Measurements from ENCODE around the gene CARD9.

DNA sequence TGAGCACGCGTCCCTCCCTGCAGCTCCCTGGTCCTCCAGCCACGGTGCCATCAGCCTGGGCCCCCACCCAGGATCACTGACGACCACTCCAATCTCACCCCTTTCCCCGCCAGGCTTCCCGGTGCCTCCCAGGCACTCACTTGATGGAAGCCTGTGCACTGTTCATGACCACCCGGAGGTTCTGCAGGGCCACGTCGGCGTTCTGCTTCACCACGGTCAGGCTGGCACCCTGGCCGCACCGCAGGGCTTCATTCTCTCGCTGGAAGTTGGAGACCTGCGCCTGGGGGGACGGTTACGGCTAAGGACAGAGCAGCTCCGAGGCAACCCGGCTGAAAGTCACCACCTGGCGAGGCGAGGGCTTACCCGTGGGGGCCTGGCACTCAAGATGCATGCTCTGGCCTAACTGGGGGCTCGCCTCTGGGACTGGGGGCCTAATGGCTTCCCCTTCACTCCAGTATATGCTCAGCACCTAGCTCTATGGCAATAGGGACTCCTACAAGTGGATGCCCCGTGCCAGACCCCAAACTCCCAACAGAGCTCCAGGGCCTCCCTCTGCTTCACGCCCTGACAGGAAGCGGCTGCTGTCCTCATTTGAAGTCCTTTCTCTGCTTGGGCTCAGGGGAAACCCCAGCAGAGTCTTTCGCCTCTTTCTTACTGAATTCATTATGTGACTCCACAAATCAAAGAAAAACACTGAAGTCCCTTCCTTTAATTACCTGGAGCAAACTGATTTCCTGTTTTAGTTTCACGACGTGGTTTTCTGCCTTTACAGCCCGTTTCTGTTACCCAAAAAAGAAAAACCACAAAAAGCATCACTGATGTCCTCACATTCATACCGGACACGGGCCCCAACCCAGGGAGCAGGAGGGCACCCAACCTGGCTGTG, 30.7 kb upstream of the CARD9 start:
- TF ChIP-seq, protein P1, sequence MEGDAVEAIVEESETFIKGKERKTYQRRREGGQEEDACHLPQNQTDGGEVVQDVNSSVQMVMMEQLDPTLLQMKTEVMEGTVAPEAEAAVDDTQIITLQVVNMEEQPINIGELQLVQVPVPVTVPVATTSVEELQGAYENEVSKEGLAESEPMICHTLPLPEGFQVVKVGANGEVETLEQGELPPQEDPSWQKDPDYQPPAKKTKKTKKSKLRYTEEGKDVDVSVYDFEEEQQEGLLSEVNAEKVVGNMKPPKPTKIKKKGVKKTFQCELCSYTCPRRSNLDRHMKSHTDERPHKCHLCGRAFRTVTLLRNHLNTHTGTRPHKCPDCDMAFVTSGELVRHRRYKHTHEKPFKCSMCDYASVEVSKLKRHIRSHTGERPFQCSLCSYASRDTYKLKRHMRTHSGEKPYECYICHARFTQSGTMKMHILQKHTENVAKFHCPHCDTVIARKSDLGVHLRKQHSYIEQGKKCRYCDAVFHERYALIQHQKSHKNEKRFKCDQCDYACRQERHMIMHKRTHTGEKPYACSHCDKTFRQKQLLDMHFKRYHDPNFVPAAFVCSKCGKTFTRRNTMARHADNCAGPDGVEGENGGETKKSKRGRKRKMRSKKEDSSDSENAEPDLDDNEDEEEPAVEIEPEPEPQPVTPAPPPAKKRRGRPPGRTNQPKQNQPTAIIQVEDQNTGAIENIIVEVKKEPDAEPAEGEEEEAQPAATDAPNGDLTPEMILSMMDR (IDR thresholded peaks at IDR 0.05), result no peak
- TF ChIP-seq POLR2A (IDR thresholded peaks at IDR 0.05), result no peak

Data from thyroid gland (tissue), 4 donors.